DND-41 (cell line): ENCODE results near the gene AGAP1.

Experiments used
- ATAC-seq: fragments of 200-7000 bp; cut with Tn5 transposase; 3 replicates; pipeline ENCODE4 v1.9.1; 2021; ENCODE audit warnings: low read depth; ENCODE audit not compliant: insufficient read depth
- DNase-seq: peaks from one replicate; pipeline ENCODE4 v3.0.0-alpha.2; 2020
- H2AFZ ChIP-seq: 2 replicates; pipeline ENCODE4 v1.6.0; 2012; ENCODE audit warnings: low read depth, low read length
- H3K27ac ChIP-seq: 2 replicates; pipeline ENCODE4 v1.5.1; 2012; ENCODE audit warnings: low read length, inconsistent platforms
- H3K27me3 ChIP-seq: fragments of 200-600 bp; sonication (generic); 2 replicates; pipeline ENCODE4 v1.6.0; 2012; ENCODE audit warnings: low read length, mild to moderate bottlenecking, inconsistent platforms; ENCODE audit not compliant: insufficient read depth, poor library complexity
- H3K36me3 ChIP-seq: 2 replicates; pipeline ENCODE4 v1.5.1; 2012; ENCODE audit warnings: low read length, inconsistent platforms; ENCODE audit not compliant: insufficient read depth
- H3K4me1 ChIP-seq: 2 replicates; pipeline ENCODE4 v1.5.1; 2012; ENCODE audit warnings: mild to moderate bottlenecking, low read length; ENCODE audit not compliant: insufficient read depth
- H3K4me2 ChIP-seq: 2 replicates; pipeline ENCODE4 v1.6.0; 2012; ENCODE audit warnings: mild to moderate bottlenecking, moderate library complexity, low read length, inconsistent platforms; ENCODE audit not compliant: insufficient read depth
- H3K4me3 ChIP-seq, 2 experiments: fragments of 200-600 bp in 1 of 2; shearing (Covaris generic) in 1 of 2; 2 replicates each; pipeline ENCODE4 v1.5.1; 2012 to 2016; ENCODE audit warnings: inconsistent platforms in 2 of 2, low read length in 2 of 2, mild to moderate bottlenecking in 2 of 2, low read depth in 1 of 2, moderate library complexity in 1 of 2
- H3K79me2 ChIP-seq: 2 replicates; pipeline ENCODE4 v1.6.0; 2012; ENCODE audit warnings: low read length, inconsistent platforms; ENCODE audit not compliant: insufficient read depth
- H3K9ac ChIP-seq: 2 replicates; pipeline ENCODE4 v1.6.0; 2012; ENCODE audit warnings: low read depth, mild to moderate bottlenecking, inconsistent platforms, low read length, moderate library complexity
- H3K9me3 ChIP-seq: 2 replicates; pipeline ENCODE4 v1.5.1; 2012; ENCODE audit warnings: low read length, moderate library complexity, mild to moderate bottlenecking, inconsistent platforms; ENCODE audit not compliant: insufficient read depth, severe bottlenecking
- H4K20me1 ChIP-seq: 2 replicates; pipeline ENCODE4 v1.6.0; 2012; ENCODE audit warnings: low read length; ENCODE audit not compliant: insufficient read depth
- EZH2 ChIP-seq: IDR thresholded peaks from 3 replicates; pipeline ENCODE4 v1.6.1; 2012; ENCODE audit warnings: borderline replicate concordance, low read depth, mild to moderate bottlenecking, moderate library complexity, low read length, inconsistent platforms; ENCODE audit not compliant: severe bottlenecking
- TF ChIP-seq, protein P1 (sequence below): IDR thresholded peaks from 2 replicates; pipeline ENCODE4 v1.5.1; 2012; ENCODE audit warnings: borderline replicate concordance, low read length, moderate library complexity, mild to moderate bottlenecking; ENCODE audit not compliant: poor library complexity, severe bottlenecking; ENCODE audit errors: extremely low read depth

AGAP1 gene

DNA sequence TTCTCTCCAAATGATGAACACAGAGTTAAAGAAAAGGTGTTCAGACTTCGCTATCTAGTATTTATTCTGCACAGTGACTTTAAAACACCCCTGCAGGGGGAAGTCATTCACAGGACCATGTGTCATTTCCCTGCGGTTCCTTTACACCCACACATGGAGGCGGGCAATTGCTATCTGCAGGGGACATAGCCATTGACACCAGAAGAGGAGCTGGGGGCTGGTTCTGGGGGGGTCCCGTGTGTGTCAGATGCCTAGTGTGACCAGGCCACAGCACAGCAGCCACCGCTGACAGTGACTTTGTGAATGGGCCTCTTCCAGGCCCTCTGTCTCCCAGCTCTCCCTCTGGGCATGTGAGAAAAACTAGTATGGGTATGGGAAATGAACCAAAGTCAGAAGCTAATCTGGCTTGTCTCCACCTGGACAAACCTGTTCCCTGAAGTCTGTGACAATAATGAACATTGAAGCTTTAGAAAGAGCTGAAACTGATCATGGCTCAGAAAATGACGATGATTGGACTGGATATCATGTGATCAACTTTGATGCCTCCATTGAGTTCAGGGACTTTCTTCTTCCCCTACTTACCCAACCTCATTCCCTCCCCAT, 681.8 kb downstream of the AGAP1 start:
- no peaks in the 10 kb centered on the region for H3K27me3 ChIP-seq

DNA sequence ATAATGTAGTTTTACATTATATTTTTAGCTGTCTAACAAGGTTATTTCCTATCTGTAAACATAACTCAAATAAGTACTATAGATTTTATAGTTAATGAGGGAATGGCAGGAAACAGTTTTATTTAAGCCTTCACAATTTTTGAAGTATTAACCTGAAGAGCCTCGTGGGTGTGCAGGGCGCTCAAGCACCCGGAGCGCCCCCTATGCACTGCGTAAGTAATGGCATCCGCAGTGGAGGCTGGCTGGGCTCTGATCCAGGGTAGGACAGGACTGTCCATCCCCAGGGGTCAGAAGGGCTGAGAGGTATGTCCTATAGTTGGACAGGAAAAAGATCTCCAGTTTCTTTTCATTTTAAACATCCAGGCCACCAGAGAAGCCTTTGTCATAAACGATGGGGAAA, 682.6 kb downstream of the AGAP1 start:
- no peaks in the 10 kb centered on the region for H3K9me3 ChIP-seq
- no peak overlapping the region for H3K9ac ChIP-seq
- H3K4me1 ChIP-seq: no peaks in the 10 kb centered on the region
- TF ChIP-seq EZH2: no peak
- TF ChIP-seq, protein P1, sequence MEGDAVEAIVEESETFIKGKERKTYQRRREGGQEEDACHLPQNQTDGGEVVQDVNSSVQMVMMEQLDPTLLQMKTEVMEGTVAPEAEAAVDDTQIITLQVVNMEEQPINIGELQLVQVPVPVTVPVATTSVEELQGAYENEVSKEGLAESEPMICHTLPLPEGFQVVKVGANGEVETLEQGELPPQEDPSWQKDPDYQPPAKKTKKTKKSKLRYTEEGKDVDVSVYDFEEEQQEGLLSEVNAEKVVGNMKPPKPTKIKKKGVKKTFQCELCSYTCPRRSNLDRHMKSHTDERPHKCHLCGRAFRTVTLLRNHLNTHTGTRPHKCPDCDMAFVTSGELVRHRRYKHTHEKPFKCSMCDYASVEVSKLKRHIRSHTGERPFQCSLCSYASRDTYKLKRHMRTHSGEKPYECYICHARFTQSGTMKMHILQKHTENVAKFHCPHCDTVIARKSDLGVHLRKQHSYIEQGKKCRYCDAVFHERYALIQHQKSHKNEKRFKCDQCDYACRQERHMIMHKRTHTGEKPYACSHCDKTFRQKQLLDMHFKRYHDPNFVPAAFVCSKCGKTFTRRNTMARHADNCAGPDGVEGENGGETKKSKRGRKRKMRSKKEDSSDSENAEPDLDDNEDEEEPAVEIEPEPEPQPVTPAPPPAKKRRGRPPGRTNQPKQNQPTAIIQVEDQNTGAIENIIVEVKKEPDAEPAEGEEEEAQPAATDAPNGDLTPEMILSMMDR: peak; percentile 71
- no peaks in the 10 kb centered on the region for H3K79me2 ChIP-seq
- no peak overlapping the region for H2AFZ ChIP-seq
- ATAC-seq: peak; percentile 45; the same call in 2 of the 3 replicates
- no peak overlapping the region for H3K27ac ChIP-seq
- no peak for DNase-seq
- no peak overlapping the region for H3K4me3 ChIP-seq
- no peaks in the 10 kb centered on the region for H3K36me3 ChIP-seq
- H3K4me2 ChIP-seq: no peak overlapping the region
- no peaks in the 10 kb centered on the region for H4K20me1 ChIP-seq
- no peaks in the 10 kb centered on the region for H3K27me3 ChIP-seq

More for the DNA sequence above, 681.8 kb downstream of the AGAP1 start:
- ATAC-seq (no peak), DNase-seq (no peak)
- Histone ChIP-seq H3K4me1 (no peaks in the 10 kb centered on the region), H3K36me3 (no peaks in the 10 kb centered on the region), H3K4me2 (no peak overlapping the region), H2AFZ (no peak overlapping the region), H3K9ac (no peak overlapping the region), H3K9me3 (no peaks in the 10 kb centered on the region), H3K79me2 (no peaks in the 10 kb centered on the region), H3K27ac (no peak overlapping the region), H3K4me3 (no peak overlapping the region), H4K20me1 (no peaks in the 10 kb centered on the region)
- no peak for TF ChIP-seq EZH2
- TF ChIP-seq, protein P1: no peak

DNA sequence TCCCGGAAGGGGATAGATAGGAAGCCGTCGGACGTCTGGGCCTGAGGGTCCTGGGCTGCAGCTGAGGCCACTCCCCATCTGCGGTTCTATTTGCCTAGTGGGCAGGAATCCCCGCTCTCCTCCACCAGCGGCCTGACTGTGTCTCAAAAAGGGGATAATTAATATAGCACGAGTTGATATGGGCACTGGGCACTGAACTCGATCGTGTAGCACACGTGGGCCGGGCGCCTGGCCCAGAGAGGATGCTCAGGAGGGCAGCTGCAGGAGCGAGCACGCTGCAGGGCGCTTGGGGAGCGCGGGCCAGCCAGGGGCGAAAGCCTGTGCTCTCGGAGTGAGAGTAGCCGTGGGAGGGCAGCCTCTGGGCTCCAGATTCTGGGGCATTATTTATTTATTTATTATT, 683.1 kb downstream of the AGAP1 start:
- H2AFZ ChIP-seq: no peak overlapping the region
- no peak for ATAC-seq

More for the DNA sequence above, 683.1 kb downstream of the AGAP1 start:
- Histone ChIP-seq H3K27me3 (no peaks in the 10 kb centered on the region), H3K4me1 (no peaks in the 10 kb centered on the region), H3K27ac (no peak overlapping the region), H3K9me3 (no peaks in the 10 kb centered on the region), H3K4me3 (no peak overlapping the region), H4K20me1 (no peaks in the 10 kb centered on the region), H3K79me2 (no peaks in the 10 kb centered on the region), H3K4me2 (no peak overlapping the region), H3K9ac (no peak overlapping the region), H3K36me3 (no peaks in the 10 kb centered on the region)
- DNase-seq: no peak
- TF ChIP-seq, protein P1: no peak
- no peak for TF ChIP-seq EZH2
